HG02588 (cell line): ENCODE results near the gene GFRAL.
"Not testable (repeated sequence)": the region's sequence is repeated elsewhere in the genome, so short reads cannot be mapped to it uniquely, and the experiment has no call there.

Experiments used
- ATAC-seq: cut with Tn5 transposase; IDR thresholded peaks from one replicate; pipeline ENCODE4 v1.9.1; 2021; ENCODE audit warnings: mild to moderate bottlenecking, moderate library complexity; ENCODE audit not compliant: unreplicated experiment

GFRAL gene, protein sequence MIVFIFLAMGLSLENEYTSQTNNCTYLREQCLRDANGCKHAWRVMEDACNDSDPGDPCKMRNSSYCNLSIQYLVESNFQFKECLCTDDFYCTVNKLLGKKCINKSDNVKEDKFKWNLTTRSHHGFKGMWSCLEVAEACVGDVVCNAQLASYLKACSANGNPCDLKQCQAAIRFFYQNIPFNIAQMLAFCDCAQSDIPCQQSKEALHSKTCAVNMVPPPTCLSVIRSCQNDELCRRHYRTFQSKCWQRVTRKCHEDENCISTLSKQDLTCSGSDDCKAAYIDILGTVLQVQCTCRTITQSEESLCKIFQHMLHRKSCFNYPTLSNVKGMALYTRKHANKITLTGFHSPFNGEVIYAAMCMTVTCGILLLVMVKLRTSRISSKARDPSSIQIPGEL

GRCh38 chr6:55327169-55327568 lies at the start of gene GFRAL:
Gene GFRAL (plus strand): TSS chr6:55327469. CDS start chr6:55327555, 86 bp downstream.
- ATAC-seq, result no peak

DNA sequence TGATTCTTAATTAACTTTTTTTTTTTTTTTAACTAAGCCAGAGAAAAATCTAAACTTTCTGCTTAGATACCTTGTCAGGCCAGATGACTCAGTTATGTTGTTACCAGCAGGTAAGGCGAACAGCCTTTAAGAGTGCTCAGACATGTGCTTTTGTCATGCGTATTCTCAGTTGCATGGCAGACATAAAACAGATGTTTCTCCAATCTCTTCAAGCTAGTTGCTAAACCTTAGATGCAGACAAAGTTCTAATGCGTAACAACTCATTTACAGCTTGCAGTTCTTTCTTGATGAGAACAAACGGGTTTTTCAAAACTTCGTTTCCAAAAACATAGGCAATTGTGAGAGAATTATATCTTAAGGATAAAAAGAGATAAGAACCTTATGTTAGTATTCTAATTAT lies 49.6 kb upstream of the GFRAL start:
- ATAC-seq, result no peak

GRCh38 chr6:55281215-55281614 lies 46.1 kb upstream of the GFRAL start:
- no peak for ATAC-seq

DNA sequence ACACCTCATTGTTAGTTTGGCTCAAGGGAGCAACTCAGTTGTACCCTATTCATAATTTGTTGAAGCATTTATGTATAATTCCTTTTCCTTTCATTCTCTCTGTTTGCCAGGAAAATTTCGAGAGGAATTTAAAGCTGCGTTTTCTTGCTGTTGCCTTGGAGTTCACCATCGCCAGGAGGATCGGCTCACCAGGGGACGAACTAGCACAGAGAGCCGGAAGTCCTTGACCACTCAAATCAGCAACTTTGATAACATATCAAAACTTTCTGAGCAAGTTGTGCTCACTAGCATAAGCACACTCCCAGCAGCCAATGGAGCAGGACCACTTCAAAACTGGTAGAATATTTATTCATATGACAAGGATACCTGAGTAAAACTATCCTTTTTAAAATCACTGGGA lies 45.2 kb upstream of the GFRAL start:
- no peak for ATAC-seq

- no peak for ATAC-seq
These were observed 40.4 kb upstream of the GFRAL start for GRCh38 chr6:55286824-55287223.

DNA sequence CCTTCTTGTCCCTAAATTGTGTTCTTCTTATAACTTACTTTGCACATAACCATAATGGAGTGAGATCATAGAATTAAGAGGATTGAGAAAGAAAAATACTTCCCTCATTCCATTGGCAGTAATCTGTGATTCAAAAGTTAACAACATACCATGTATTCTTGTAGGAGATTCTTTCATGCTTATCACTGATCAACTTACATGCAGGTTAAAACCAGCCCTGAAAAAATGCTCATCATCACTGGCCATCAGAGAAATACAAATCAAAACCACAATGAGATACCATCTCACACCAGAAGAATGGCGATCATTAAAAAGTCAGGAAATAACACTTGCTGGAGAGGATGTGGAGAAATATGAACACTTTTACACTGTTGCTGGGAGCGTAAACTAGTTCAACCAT lies 36.5 kb upstream of the GFRAL start:
- no peak for ATAC-seq

- no peak for ATAC-seq
These were observed 34.2 kb upstream of the GFRAL start for GRCh38 chr6:55293116-55293515.

- ATAC-seq, result not testable (repeated sequence)
These were observed 30.1 kb upstream of the GFRAL start for GRCh38 chr6:55297214-55297613.

- ATAC-seq, result no peak
These were observed 27.8 kb upstream of the GFRAL start for GRCh38 chr6:55299286-55299985.

DNA sequence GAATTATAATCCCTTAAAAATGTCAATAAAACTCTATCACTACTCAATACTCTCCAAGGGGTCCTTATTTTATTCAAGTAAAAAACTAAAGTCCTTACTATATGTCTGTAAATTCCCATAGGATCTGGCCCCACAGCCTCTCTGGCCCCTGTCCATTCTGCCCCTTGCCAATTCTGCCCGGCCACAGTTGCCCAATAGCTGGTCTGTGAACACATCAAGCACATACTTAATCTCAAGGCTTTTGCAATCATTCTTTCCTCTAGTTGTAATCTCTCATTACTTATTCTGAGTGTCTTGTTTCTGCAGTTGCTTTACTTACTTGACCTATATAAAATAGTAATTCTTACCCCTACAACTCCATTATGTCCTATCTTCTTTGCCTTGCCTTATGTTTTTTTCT lies 22.5 kb upstream of the GFRAL start:
- ATAC-seq, result no peak

DNA sequence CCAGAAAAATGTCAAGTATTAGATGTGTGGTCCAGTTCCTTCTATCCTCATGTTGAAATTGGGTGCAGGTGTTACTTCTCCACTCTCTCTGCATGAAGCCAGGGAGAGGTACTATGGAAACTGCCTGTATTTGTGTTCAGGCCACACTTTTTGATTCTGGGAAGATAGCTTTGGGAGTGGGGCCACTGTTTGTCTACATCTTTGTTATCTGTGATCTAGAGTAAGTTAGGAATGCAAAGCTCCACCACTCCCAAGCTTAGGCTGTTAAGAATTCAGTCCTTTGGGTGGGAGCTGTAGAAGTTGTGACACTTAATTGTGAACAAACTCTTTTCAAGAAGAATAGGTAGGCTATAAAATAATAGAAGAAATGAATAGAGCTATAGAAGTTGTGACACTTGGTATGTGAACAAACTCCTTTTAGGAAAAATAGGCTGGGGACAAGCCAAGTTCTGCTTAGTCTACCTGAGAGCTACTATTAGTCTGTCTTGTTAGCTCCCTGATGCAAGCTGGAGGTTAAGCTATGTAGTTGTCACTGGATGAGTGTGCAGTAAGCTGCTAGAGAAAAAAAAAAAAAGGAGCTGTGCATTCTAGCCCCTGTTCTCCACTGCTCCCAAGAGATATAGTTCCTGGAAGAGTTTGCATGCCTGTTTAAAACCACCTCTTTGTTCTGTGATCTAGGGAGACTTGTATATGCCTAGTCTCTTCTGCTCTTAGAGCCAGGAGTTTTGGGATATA lies 7.1 kb upstream of the GFRAL start:
- ATAC-seq, result no peak

GRCh38 chr6:55320696-55321086 lies 6.6 kb upstream of the GFRAL start:
- ATAC-seq, result no peak

GRCh38 chr6:55377150-55377549 lies 49.9 kb downstream of the GFRAL start:
- no peak for ATAC-seq

DNA sequence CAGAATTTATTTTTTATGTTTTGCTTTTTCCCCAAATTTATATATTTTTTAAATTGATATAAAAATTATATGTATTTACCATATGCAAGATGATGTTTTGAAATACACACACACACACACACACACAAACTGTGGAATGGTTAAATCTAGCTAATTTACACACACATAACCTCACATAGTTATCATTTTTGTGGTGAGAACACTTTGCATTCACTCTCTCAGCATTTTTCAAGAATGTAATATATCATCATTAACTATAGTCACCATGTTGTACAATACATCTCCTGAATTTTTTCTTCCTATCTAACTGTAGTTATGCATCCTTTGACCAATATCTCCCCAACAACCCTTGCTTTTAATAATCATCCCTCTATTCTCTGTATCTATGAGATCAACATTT lies 52.2 kb downstream of the GFRAL start:
- ATAC-seq, result no peak

- no peak for ATAC-seq
These were observed 52.6 kb downstream of the GFRAL start for GRCh38 chr6:55379895-55380294.

- no peak for ATAC-seq
These were observed 60.9 kb downstream of the GFRAL start for GRCh38 chr6:55388211-55388610.

DNA sequence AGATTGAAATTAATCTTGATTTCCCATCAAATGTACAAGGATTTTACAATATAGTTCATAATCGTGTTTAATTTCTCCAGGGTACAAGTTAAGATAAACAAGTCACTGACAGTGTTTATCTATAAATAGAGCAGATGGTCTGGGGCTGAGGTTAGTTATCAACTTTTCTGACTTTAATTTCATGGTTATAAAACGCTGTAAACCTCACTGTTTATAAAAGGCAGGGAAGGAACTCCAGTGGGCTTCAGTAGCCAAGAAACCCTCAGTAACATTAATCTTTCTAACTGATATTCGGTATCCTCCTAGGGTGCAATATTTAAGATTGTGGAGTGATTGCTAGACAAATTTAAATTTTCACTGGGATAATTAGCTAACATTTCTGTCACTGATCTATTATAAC lies 68.6 kb downstream of the GFRAL start:
- no peak for ATAC-seq

GRCh38 chr6:55397986-55398385 lies 70.7 kb downstream of the GFRAL start:
- ATAC-seq, result no peak

- ATAC-seq, result no peak
These were observed 72.1 kb downstream of the GFRAL start for GRCh38 chr6:55399351-55399750.

DNA sequence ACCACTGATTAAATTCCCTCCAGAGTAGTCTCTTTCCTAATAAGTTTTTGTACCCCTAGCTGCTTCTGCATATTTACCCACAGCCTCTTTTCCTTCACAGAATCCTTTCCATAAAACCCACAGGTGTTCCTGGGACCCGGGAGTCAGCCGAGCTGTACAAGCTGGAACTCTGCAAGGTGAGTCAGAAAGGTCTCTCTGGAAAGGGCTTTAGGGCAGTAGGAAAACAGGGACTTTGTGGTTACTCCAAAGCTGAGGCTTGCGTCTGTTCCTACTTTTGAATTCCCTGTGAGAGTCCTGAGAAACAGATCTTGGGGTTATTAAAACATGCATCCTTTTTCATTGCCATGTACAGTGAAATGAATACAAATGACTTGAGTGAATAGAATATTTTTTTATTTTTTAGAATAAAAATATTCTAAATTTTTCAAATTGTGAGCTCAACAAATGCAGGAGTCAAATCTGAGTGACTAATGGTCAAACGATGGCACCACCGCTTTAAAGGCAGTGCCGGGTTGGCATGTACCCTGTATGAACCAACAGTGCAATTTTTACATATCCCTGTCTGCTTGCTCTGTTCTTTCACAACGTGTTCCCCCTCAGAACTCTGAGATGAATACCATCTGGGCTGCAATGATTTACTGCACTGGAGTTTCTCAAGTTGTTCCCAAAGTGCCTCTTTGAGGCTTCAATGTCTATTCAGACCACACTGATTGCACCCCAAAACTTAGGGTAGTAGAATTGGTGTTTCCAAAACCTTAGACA lies 78.4 kb downstream of the GFRAL start:
- no peak for ATAC-seq

GRCh38 chr6:55410674-55411073 lies 83.4 kb downstream of the GFRAL start:
- ATAC-seq, result no peak
